GM18508 (cell line): ENCODE measurements around the gene GJB3.
"Not testable (repeated sequence)": the region's sequence is repeated elsewhere in the genome, so short reads cannot be mapped to it uniquely, and the experiment has no call there.

Source experiments
- ATAC-seq: cut with Tn5 transposase; IDR thresholded peaks from one replicate; pipeline ENCODE4 v1.9.1; 2021; ENCODE audit warnings: moderate number of reproducible peaks; ENCODE audit not compliant: insufficient read depth, unreplicated experiment

GJB3 gene

DNA sequence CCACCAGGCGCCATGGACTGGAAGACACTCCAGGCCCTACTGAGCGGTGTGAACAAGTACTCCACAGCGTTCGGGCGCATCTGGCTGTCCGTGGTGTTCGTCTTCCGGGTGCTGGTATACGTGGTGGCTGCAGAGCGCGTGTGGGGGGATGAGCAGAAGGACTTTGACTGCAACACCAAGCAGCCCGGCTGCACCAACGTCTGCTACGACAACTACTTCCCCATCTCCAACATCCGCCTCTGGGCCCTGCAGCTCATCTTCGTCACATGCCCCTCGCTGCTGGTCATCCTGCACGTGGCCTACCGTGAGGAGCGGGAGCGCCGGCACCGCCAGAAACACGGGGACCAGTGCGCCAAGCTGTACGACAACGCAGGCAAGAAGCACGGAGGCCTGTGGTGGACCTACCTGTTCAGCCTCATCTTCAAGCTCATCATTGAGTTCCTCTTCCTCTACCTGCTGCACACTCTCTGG is 3.8 kb downstream of the GJB3 start:
- ATAC-seq = no peak

DNA sequence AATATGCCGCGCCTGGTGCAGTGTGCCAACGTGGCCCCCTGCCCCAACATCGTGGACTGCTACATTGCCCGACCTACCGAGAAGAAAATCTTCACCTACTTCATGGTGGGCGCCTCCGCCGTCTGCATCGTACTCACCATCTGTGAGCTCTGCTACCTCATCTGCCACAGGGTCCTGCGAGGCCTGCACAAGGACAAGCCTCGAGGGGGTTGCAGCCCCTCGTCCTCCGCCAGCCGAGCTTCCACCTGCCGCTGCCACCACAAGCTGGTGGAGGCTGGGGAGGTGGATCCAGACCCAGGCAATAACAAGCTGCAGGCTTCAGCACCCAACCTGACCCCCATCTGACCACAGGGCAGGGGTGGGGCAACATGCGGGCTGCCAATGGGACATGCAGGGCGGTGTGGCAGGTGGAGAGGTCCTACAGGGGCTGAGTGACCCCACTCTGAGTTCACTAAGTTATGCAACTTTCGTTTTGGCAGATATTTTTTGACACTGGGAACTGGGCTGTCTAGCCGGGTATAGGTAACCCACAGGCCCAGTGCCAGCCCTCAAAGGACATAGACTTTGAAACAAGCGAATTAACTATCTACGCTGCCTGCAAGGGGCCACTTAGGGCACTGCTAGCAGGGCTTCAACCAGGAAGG is 4.3 kb downstream of the GJB3 start:
- ATAC-seq = no peak

DNA sequence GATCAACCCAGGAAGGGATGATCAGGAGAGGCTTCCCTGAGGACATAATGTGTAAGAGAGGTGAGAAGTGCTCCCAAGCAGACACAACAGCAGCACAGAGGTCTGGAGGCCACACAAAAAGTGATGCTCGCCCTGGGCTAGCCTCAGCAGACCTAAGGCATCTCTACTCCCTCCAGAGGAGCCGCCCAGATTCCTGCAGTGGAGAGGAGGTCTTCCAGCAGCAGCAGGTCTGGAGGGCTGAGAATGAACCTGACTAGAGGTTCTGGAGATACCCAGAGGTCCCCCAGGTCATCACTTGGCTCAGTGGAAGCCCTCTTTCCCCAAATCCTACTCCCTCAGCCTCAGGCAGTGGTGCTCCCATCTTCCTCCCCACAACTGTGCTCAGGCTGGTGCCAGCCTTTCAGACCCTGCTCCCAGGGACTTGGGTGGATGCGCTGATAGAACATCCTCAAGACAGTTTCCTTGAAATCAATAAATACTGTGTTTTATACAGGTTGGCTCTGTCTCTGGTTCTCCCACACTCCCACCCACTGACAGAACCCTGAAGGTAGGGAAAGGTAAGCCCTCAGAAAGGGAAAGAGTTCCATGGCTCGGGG is 5.0 kb downstream of the GJB3 start:
- ATAC-seq = no peak

DNA sequence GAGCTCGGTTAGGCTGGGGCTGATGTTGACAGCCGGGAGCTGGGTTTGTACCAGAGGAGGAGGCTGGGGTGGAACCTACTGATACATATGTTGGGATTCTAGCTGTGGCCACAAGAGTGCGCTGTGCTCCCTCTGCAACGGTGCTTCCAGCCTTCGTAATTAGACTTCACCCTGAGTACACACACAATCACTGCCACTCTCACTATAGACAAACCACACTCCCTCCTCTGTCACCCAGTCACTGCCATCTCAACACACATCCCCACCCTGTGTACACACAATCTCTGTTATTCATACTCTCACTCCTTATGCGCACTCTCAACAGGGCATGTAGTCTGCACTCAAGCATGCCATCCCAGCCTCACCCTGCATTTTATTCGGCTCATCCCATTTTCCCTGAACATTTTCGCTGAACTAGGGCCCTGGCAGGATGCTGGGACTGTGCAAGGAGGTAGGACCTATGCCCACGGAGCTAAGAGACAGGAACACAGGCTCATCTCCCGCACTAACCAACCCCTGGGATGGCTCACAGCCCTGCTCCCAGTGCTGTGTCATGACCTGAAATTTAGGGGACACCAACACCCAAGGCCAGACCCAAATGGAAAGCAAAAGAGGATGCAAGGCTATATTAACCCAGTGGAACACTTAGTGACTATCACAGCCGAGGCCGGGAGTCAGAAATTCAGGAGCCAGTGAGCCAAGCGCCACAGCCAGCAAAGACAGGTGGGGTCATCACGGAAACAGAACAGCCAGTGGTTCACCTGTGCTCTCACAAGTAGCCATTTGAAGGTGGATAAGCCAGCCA is 5.7 kb downstream of the GJB3 start:
- no peak for ATAC-seq

DNA sequence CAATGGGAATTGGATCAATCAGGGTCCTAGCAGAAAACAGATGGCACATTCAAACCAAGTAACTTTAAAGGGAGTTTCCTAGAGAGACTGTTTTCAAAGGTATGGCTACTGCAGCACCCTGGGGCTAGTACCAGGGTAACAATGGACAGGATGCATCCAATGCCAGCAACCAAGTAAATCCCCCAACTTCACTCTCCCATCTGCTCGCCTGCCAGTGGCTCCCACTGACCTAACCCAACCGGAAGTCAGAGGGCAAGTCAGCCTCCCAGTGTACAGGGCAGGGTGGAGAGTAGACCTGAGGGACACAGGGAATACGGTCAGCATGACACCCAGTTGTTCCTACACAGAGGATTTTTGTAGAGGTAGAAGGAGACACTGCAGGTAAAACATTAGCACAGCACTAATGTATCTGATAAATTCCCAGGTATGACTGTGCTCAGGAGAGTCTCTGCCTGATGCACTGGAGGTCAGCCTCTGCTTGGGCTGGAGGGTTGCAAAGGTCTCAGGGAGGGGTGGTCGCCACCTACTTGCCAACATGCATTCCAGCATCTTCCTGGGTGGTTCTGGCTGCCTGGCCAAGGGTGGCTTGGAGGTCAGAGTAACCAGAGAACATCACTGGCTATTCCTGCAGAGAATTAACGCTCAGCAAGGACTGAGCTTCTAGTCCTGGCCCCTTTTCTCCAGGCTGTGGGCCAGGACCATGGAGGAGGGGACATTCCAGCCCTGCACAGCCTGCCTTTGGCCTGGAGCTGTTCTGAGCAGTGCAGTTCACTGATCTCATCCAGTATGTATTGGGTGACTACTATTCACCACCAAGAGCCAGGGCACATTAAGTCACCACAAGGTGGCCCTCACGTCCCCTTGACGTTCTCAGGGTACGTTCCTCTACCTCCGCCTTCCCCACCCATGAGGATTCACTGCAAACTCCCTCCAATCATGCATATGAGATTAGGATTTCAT is 6.7 kb downstream of the GJB3 start:
- no peak for ATAC-seq

DNA sequence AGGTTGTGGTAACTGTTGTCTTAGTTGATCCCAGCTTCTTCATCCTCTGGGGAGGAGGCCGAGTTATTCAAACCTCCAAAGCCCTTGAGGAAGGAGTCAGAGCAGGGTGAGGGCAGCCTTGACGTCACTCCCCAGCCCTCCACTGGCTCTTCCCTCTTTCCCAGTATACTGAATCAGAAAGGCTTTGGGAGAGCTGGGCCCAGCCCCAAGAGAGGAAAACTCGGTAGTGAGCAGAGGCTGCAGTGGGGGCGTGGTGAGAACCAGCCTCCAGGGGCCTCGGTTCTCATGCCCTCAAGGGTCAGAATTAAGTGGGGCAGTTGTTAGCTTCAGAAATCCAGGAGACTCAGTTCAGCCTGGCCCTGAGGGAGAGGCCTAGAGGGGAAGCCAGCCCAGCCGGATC is 10.0 kb downstream of the GJB3 start:
- no peak for ATAC-seq

DNA sequence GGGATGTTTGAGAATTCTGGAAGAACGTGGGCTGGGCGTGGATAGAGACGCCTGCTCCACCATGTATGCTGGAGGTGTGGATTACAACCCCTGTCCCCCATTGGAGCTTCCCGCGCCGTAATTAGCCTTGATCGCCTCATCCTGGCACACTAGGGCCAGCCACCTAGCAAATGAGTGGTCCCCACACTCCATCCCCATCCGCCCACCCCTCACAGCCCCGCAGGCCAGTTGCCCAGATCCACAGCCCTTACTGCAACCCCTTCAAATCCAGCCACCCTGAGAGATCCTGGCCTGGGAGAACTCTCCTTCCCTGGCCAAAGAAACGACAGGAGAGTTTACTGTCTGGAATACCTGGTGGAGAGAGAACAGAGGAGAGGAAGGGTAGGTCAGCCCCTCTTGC is 11.4 kb downstream of the GJB3 start:
- ATAC-seq = no peak

GRCh38 chr1:34792868-34793727 is 12.1 kb downstream of the GJB3 start, which contains the start of gene GJA4:
Gene GJA4 (plus strand): TSS chr1:34792999. CDS start chr1:34794214, 1,215 bp downstream.
- ATAC-seq = no peak

GRCh38 chr1:34794001-34794789 is 13.2 kb downstream of the GJB3 start:
- no peak for ATAC-seq

GRCh38 chr1:34794790-34795180 is 13.8 kb downstream of the GJB3 start:
- no peak for ATAC-seq

- no peak for ATAC-seq
Observed at GRCh38 chr1:34795916-34796315, 14.9 kb downstream of the GJB3 start.

GRCh38 chr1:34796990-34797389 is 16.0 kb downstream of the GJB3 start:
- ATAC-seq = no peak

GRCh38 chr1:34800214-34800613 is 19.2 kb downstream of the GJB3 start:
- ATAC-seq = no peak

DNA sequence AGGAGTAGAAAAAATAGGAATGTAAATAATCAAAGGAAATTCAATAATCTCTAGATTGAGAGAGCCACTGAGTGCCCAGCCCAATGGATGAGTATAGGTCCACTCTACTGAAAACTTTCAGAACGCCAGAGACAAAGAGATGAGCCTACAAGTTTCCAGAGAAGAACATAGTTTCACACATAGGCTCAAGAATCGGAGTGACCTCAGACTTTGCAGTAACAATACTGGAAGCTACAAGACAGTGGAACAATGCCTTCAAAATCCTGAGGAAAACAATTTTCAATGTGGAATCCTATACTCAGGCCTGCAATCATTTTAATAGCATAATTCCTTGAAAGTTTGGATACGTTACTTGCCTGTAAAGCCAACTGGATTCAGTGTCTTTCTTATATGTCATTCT is 22.8 kb downstream of the GJB3 start:
- no peak for ATAC-seq

DNA sequence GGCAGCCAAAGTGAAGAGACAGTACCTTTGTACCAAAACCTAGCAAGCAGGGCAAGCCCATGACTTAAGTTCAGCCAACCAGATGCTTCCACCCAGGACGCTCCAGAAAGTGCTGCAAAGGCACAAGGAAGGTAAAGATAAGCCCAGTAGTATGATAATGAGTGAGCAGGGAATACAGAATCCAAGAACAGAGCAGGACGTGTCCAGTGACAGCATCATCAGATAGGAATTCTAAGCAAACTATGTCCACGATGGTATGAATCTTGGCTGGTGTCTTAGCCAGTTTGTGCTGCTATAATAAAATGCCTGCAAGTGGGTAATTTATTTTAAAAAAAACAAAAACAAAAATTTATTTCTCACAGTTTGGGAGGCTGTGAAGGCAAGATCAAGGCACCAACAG is 25.4 kb downstream of the GJB3 start:
- no peak for ATAC-seq

DNA sequence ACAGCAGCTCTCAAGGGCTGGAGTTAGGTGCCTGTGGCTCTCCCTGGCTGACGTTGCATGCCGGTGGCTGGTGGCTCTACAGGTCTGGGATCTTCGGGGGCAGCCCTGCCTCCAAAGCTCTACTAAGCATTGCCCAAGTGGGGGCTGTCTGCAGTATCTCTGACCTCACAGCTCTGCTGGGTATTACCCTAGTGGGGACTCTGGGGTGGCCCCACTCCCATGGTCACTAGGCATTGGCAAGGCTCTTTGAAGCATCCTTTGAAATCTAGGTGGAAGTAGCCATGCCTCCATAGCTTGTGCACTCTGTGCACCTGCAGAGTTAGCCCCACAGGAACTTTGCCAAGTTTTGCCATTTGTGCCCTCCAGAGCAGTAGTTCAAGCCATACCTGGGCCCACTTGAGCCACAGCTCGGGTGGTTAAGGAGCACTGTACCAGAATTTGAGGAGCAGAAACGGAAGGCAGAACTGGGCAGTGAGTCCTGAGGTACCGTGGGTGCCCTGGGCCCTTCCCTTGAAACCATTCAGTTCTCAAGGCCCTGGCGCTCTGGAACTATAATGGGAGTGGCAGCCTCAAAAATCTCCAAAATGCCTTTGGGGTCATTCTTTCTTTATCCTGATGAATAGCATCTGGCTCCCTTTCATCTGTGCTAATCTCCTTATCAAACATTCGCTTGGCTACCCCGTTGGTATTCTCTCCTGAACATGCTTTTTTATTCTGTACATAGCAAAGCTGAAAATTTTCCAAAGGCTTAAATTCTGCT is 27.2 kb downstream of the GJB3 start:
- no peak for ATAC-seq

- ATAC-seq = not testable (repeated sequence)
Observed at GRCh38 chr1:34810781-34811180, 29.8 kb downstream of the GJB3 start.

DNA sequence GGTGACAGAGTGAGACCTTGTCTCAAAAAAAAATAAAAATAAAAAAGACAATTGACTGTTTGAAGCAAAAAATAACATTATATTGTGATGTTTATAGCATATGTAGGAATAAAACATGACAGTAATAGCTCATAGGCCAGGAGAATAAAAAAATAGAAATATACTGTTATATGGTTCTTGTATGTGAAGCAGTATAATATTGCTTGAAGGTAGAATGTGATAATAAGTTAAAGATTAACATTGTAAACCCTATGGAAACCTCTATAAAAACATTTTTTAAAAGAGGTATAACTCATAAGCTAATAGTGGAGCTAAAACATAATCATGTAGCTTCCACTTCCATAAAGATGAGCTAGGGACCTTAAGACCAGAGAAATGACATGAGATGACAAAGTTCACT is 35.3 kb downstream of the GJB3 start:
- ATAC-seq = no peak
